Stimulated activated CD8-positive, alpha-beta memory T cell treated with anti-CD3 and anti-CD28 coated beads, Interleukin-7, amount 100 ng/mL, for 4 hours (primary cell): ENCODE measurements around the gene PTPRZ1.
A peak's percentile ranks its signal among the peaks of the same experiment; 100 is the strongest.

ENCODE experiments used
- DNase-seq, 2 donors: peaks; one replicate each; pipeline ENCODE4 v3.0.0-alpha.2; 2020; ENCODE audit warnings: low read depth in 2 of 2

PTPRZ1 gene

DNA sequence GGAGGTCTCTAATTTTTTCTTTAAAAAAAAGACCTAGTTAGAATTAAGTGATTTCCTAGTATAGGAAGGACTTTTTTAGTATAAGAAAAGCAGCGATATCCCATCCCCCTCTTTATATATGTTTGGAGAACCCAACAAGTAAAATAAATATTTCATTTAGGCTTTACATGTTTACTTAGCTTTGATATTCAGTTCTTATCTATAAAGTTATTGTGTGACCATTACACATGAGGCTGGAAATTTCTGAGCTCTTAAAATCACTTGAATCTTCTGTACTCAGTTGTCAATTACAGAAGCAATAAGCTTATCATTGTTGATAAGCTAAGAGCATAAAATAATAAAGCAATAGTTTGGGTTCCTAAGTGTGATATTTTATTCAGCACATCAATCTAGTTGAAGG, 181.4 kb downstream of the PTPRZ1 start:
- no peak for DNase-seq

- DNase-seq: no peak
These were observed 182.1 kb downstream of the PTPRZ1 start for GRCh38 chr7:122055073-122055472.

DNA sequence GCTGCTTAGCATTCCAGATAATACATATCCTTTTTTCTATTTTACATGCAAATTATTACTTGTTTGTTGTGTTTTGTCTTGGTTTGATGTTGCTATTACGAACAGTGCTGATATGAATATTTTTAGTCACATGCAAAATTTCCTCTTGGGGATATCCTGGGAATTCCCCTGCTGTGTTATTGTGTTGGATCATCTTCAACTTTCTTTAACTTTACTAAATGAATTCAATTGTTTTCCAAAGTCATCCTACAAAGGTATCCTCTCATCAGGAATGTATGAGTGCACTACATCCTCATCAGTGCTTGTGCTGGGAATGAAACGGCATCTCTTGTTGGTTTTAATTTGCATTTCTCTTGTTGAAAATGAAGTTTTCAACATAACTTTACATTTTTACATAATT, 184.0 kb downstream of the PTPRZ1 start:
- no peak for DNase-seq

DNA sequence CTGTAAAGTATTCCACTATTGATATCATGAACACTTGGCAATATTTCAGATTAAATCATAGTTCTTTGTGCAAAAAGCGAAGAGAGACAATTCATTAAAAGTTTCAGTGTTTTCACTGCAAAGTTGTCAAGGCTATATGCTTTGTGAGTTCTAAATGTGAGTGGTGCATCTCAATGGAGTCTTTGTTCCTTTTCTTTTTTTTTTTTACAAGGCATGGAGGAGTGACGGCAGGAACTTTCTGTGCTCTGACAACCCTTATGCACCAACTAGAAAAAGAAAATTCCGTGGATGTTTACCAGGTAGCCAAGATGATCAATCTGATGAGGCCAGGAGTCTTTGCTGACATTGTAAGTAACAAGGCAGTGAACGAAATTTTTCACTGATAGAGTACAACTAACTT, 186.6 kb downstream of the PTPRZ1 start:
- DNase-seq: no peak

DNA sequence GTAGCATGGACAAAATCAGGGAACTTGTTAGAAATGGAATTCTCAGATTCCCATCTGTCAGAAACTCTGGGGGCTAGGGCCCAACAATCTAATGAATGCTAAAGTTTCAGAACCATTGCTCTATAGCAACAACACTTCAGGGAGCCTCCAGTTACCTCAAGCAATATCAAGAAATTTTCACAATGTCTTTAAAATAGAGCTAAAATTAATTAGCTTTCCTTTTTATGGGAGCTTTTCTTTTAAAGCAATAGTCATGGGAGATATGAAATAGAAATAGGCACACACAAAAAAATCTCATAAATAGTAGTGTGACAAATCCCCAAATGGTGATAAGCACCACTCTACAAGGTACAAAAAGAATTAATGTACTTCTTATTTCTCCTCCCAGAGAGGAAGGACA, 190.2 kb downstream of the PTPRZ1 start:
- no peak for DNase-seq

DNA sequence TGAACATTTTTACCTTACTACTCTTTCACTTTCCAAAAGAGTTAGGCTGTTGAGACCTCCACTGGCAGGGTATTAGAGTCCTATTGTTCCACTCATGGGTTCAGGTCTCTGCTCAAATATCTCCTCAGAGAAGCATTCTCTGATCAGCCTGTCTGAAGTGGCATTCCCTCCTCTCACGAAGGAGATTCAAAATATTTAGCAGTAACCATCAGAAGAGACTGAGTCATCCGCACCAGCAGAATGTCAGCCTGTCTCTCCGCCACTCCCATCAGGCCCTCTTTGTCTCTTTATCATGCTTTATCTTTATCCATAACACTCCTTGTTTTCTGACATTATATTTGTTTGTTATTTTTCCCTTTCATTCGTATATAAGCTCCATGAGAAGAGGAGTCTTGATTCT, 192.0 kb downstream of the PTPRZ1 start:
- DNase-seq: no peak

DNA sequence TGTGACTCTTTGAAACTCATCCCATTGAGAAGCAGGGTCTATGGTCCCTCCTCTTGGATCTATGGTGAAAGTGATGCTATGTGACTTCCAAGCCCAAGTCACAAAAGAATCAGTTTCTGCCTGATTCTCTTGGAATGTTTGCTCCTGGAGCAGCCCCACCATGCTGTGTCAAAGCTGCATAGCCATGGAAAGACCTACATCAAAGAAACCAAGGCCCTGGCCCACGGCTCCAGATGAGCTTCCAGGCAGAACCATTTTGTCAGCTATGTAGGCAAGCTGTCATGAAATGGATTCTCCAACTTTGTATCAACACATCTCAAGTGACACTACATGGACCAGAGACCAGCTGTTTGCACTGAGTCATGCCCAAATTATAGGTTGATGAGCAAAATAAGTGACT, 194.1 kb downstream of the PTPRZ1 start:
- no peak for DNase-seq

DNA sequence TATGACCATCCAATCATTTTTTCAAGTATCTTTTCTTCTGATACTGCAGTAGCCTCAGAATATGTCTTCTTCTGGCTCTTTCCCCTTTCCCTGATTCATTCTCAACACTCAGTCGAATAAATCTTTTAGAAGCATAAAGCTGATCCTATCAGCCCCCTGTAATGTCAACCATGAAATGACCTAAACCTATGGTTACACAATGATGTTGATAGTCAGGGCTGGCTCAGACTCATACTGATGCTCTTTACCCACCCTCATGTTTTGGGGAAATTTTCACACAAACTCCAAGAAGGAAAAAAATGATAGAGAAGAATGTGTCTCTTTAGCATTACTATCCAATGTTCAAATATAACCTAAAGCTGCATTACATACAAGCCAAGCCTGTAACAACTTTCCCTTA, 195.1 kb downstream of the PTPRZ1 start:
- DNase-seq: no peak

- no peak for DNase-seq
These were observed 196.0 kb downstream of the PTPRZ1 start for GRCh38 chr7:122068999-122069398.

DNA sequence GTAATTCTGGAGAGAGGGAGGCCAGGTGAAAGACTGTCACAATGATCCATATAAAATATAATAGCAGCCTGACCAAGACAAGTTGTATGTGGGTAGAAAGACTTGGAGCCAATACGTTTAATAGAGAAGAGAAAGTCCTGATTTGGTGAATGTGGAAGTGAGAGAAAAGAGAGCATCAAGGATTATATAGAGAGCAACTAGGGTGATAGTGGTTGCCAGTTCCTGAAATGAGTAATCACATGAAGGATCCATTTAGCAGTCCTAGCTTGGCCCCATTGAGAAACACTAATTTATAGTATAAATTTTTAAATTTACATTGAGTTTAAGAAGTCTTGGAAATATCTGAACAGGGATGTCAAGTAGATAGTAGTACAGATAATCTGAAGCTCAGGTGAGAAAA, 197.1 kb downstream of the PTPRZ1 start:
- no peak for DNase-seq

DNA sequence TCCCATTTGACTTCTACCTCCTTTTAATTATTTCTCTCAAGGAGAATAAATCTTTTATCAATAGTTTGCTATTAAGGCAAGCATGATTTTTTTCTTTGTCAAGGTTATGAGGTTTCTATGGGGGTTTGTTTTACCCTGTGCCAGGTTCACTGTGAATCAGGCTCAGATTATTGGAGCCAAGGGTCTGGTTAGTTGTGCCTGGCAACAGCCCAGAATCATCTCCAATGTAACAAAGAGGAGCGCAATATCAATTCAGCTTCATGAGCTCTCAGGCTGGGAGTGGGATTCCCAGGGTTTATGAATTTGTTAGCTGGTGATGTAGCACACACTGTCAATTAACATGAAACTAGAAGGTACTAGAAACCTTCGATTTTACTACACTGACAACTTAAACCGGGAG, 197.9 kb downstream of the PTPRZ1 start:
- DNase-seq: no peak

GRCh38 chr7:122072272-122072671, 199.3 kb downstream of the PTPRZ1 start:
- no peak for DNase-seq

DNA sequence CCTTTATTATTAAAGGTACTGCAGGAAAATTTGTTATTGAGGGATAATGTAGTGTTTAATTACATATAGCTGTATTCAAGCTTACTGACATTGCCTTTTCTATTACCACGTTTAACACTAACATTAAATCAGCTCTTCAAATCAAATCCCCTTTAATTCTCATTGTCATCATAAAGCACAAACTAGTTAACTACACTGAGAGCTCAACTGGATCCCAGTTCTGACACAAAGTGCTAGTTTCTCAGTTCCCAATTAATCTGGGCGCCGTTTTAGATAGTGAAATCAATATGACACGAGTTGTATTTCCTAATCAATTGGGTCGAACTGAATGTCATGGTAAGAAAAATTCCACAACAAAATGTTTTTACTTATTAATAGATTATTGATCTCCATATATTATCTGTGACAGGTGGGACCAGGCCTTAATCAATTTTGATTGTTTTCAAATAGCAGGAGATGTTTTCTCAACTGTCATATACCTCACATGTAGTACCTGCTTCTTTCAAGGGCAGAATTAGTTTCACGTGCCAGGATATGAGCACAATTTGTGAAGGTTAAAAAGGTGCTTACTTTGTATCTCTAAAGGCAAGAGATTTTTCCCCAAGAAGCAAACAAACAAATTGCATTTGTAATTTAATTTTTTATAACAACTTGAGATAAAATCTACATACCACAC, 200.1 kb downstream of the PTPRZ1 start:
- no peak for DNase-seq

- DNase-seq: no peak
These were observed 200.7 kb downstream of the PTPRZ1 start for GRCh38 chr7:122073635-122074034.

- DNase-seq: no peak
These were observed 209.2 kb downstream of the PTPRZ1 start for GRCh38 chr7:122082160-122082559.

- no peak for DNase-seq
These were observed 209.7 kb downstream of the PTPRZ1 start for GRCh38 chr7:122082670-122083069.

- DNase-seq: peak; percentile 11 to 14
These were observed 220.2 kb downstream of the PTPRZ1 start for GRCh38 chr7:122092964-122093797.

DNA sequence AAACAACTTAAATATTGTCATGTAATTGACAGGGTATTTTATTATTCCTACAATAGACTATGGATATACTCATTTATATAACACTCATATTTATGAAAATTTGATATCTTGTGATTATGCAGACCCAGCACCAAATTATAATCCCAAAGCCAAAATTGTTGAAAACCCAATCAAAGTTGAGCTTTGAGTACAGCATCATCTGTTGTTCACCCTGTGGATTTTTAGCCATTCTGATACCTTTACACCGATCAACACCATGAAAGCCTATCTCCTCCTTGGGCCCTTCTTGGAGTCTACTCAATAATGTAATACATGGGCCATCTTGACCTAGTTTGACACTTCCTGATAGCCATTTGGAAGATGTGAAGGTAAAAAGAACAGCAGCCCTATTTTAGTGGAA, 221.6 kb downstream of the PTPRZ1 start:
- DNase-seq: no peak

DNA sequence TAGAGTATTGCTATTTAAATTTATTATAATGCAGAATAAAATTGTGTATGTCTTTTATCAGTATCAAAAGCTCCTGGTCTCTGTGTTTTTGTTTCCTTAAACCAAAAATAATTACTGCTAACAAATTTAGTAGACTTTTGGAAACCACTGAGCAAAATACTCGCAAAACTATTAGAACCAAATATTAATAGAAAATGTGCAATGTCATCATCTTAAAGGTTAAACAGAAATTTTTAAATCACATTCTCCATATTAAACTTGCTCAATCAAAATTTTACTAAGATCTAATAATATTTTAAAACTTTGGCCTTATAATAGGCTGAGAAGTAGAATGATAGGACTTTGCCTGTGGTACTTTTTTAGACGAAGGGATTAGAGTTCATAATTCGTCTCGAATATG, 222.7 kb downstream of the PTPRZ1 start:
- no peak for DNase-seq

DNA sequence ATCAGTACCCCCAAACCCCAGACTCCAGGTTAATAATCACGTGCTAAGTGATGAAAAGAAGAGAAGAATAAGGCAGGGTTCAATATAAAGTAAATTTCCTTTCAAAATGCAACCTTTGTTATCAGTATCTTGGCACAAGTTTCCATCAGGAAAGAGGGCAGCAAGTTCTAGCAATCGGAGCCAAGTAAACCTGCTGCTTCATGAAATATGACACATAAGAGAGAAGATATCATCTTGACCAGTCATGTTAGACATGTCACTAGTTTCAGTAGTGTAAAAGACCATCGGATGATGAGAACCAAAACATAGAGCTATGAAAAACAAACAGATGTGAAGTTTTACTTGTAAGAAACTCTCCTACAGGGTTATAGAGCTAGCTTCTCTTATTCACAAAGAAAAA, 227.1 kb downstream of the PTPRZ1 start:
- DNase-seq: no peak

GRCh38 chr7:122103064-122103463, 230.1 kb downstream of the PTPRZ1 start:
- DNase-seq: no peak
